IPS-18c (cell line): ENCODE measurements around the gene TMEM9B.
"Not testable (repeated sequence)": the region's sequence is repeated elsewhere in the genome, so short reads cannot be mapped to it uniquely, and the experiment has no call there.

ENCODE experiments used
- H3K4me3 ChIP-seq: 2 replicates; pipeline ENCODE4 v1.7.0; 2013; ENCODE audit warnings: low read depth, mild to moderate bottlenecking, low read length, moderate library complexity; ENCODE audit not compliant: insufficient read depth
- H3K9me3 ChIP-seq: one replicate; pipeline ENCODE4 v1.6.1; 2013; ENCODE audit warnings: mild to moderate bottlenecking, low read length, moderate library complexity; ENCODE audit not compliant: control insufficient read depth, insufficient read depth

TMEM9B gene

GRCh38 chr11:8985462-8985861 is 21.2 kb upstream of the TMEM9B start:
- Histone ChIP-seq H3K4me3 (no peak overlapping the region), H3K9me3 (no peaks in the 10 kb centered on the region)

DNA sequence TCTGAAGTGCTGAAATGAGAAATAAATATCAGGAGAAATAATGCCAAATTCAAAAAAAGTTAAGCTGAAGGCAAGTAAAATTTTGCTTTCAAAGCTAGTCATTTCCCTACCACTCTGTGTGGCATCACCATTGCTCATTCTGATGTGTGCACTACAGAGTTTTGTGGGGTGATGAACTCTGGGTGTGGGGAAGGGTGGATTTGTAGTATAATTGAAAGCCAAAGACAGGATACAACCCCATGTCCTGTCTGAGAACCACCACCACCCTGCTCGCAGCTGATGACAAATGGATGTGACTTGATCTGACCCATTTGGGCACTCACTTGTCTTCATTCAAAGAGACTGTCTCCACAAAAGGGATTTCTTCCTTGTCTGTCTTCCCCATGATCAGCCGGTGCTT is 19.3 kb upstream of the TMEM9B start:
- Histone ChIP-seq H3K9me3 (no peaks in the 10 kb centered on the region), H3K4me3 (no peak overlapping the region)

- Histone ChIP-seq H3K9me3 (no peaks in the 10 kb centered on the region), H3K4me3 (no peak overlapping the region)
These were observed 16.2 kb upstream of the TMEM9B start for GRCh38 chr11:8980485-8980884.

- H3K9me3 ChIP-seq, H3K4me3 ChIP-seq: not testable (repeated sequence)
These were observed 15.1 kb upstream of the TMEM9B start for GRCh38 chr11:8979365-8979764.

- Histone ChIP-seq H3K9me3 (no peaks in the 10 kb centered on the region), H3K4me3 (no peak overlapping the region)
These were observed 8.9 kb upstream of the TMEM9B start for GRCh38 chr11:8973121-8973520.

DNA sequence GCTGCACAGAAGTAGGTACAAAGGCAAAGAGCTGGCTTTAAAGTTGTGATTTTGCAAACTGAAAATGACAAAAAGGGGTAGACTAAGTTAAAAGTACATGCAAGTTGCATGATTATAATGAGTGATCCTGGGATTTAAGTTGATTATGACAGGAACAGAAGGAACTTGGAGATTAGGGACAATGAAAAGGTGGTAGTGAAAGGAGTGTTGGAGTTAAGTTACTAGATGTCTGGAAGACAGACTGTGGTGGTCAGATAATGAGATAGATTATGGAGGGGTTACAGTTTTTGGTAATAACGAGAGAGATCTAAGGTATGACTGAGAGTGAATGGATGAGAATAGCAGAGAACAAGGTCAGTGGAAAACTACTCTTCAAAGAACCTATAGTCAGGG is 7.7 kb upstream of the TMEM9B start:
- H3K9me3 ChIP-seq, result no peaks in the 10 kb centered on the region

GRCh38 chr11:8971196-8971923 is 7.1 kb upstream of the TMEM9B start:
- H3K9me3 ChIP-seq, result no peaks in the 10 kb centered on the region
- no peak overlapping the region for H3K4me3 ChIP-seq

More for the DNA sequence above, 7.7 kb upstream of the TMEM9B start:
- no peak overlapping the region for H3K4me3 ChIP-seq

DNA sequence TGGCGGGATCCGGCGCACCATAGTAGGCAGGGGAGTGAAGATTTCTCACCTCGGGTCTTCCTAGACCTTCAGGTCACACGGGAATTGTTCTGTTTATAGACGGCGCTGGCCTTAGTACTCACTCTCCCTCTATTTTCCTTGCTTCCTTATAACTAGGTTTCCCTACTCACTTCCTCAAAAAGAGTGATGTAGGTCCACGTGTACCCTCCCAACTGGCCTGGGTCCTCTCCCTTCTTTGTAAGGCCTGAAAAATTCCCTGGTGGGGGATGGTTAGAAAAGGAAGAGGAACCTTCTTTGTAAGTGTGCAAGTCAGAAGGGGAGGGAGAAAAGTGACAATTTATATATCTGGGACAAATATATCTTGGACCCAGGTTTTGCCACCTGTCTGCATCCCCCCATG is 2.9 kb upstream of the TMEM9B start:
- no peak overlapping the region for H3K4me3 ChIP-seq
- H3K9me3 ChIP-seq, result no peaks in the 10 kb centered on the region

- H3K4me3 ChIP-seq, result peak overlapping the region; percentile 97
- H3K9me3 ChIP-seq, result no peaks in the 10 kb centered on the region
These were observed 496 bp downstream of the TMEM9B start for GRCh38 chr11:8963569-8964323.

DNA sequence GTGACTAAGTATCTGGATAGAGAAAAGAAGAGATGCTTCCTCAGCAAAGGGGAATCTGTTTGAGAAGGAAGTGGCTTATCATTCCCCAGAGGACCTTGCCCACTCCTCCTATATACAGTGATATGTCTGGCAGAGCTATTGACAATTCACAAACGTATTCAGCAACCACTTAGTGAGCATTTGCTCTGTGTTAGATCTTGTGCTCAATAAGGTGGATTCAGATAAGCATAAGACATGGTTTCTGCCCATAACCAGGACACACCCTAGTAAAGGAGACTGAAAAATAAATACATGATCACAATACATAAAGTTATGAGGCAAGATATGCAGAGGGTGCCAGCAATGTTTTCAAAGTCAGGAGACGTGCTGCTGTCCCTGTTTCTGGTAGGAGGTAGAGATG is 1.4 kb downstream of the TMEM9B start:
- Histone ChIP-seq H3K9me3 (no peaks in the 10 kb centered on the region), H3K4me3 (no peak overlapping the region)

DNA sequence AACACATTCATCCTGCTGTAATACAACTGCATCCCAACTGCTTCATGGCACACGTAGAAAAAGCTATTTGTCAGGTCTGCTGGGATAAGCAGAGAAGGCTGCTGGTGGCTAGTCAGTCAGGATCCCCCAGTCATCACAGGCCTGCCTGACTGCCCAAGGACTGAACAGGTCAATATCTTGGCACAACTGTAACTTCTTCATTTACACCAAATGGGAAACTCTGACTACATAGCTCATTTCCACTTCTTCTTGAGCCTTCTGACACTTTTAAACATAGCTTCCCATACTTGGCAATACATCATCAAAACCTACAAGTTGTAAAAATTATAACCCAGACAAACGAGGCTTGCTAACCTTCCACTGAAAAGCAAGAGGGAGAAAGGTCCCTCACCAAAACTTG is 2.8 kb downstream of the TMEM9B start:
- H3K4me3 ChIP-seq, result no peak overlapping the region
- H3K9me3 ChIP-seq, result no peaks in the 10 kb centered on the region

DNA sequence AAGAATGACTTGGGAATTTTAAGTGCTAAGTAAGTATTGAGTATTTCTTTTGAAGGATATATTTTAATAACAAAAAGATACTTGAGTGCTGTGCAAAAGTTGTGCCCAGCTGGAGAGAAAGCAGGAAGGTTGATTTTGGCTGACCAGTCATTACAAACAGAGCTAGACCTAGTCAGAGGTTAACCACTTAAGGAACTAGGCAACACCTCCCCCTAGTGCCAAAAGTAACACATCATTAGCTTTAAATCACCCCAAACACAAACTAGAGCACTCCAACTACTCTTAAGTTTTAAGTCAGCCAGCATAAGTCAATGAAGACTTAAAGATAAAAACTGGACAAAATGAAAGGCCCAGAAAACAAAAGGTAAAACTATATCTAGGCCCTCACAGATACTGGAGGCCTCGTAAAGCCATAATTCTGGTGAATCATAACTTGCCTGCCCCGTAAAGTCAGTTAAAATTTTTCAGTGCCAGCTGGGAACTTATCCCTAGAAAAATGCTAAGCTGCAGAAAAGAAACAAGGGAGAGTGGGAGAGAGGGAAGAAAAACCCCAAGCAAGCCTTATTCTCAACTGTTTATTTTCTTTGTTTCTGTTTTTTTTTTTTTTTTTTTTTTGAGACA is 4.6 kb downstream of the TMEM9B start:
- Histone ChIP-seq H3K9me3 (no peaks in the 10 kb centered on the region), H3K4me3 (no peak overlapping the region)

DNA sequence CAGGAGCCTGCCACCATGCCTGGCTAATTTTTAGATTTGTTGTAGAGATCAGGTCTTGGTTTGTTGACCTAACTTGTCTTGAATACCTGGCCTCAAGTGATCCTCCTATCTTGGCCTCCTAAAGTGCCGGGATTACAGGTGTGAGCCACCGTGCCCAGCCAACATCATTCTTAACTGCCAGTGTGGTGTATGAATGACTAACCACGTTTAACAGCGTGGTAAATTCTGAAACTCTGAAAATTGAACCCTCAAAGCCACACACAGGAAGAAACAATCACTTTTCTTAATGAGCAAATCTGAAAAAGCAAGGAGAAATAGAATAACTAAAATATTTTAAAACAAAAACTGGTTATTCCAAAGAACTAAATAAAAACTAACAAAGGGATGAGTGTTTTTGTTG is 7.4 kb downstream of the TMEM9B start:
- no peaks in the 10 kb centered on the region for H3K9me3 ChIP-seq

DNA sequence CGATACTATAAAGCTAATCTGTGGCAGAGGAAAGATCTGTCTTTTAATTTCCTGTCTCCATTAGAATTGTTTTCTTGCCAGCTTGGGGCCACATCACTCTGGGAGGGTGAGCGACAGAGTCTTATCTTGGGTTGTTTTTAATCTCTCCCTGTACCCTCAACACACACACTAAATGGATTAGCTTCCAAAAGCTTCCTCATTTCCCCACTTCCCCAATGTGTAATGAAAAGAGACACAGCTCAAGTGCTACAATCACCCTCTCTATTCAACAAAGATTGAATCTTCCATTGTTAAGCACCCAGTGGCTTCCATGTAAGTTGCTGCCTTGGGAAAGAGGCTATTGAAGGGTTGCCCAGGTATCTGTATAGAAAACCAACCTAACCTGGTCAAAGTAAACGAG is 15.4 kb downstream of the TMEM9B start:
- H3K4me3 ChIP-seq, result no peak overlapping the region

More for the DNA sequence above, 7.4 kb downstream of the TMEM9B start:
- no peak overlapping the region for H3K4me3 ChIP-seq

DNA sequence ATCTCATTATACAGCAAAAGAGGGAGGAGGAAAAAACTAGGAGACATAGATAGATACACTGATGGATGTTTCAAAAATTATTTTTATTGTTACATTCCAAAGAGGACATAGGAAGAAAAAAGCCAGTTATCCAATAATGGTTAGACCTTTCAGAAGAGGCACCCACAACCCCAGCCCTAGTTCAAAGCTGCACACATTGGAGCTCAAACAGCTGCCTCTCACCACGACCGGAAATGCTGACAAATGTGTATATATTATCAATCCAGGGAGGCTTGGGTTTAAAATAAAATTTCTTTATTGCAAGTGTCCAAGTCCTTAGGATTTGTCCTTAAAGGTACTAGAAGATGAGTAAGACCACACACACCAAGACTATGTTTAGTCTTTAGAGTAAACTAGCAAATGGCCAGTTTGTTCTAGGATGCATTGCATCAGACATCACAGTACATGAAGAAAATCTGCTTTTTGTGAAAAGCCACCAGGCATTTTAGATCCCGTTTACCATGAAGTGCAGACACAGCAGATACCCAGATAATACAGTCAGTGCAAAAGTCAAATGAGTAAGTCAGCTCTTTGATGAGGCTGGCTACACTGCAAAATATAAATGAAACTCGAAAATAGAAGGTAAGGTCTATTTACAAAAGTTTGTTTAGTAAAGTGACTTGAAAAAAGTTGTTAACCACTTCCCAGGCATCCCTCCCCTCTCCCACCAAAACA is 16.9 kb downstream of the TMEM9B start:
- Histone ChIP-seq H3K4me3 (no peak overlapping the region), H3K9me3 (no peaks in the 10 kb centered on the region)

More for the DNA sequence above, 15.4 kb downstream of the TMEM9B start:
- H3K9me3 ChIP-seq, result no peaks in the 10 kb centered on the region

DNA sequence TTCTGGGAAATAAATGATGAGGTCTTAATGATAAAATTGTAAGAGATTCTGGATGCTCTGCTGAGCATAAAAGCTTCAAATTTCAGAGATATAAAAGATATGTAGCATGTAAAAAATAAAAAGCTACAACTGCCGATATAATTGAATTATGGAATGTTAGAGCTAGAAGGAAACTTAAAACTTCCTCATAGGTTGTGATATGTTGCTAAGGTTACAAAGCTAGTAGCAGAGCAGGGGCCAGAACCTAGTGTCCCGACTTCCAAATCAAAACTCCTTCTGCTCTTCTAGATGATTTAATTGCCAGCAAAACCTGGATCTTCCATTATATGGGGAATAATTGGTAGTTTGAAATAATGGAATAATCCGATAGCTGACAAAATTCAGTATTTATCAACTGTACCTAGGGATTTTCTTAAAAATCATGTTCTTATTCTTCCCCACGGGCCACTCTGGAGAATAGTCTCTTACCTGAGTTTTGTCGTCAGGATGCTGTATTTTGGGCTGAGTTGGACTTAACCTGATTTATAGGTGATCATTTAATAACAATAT is 21.6 kb downstream of the TMEM9B start, which contains the start of gene ASCL3:
Gene ASCL3 (minus strand): TSS at position 499 of the 549 bp plus-strand sequence. CDS start 4,855 bp downstream, outside the sequence.
- Histone ChIP-seq H3K4me3 (no peak within 1 kb of the TSS), H3K9me3 (no peaks in the 10 kb centered on the region)
